HG03354 (cell line): ENCODE results near the gene SIRT2.
"Not testable (repeated sequence)": the region's sequence is repeated elsewhere in the genome, so short reads cannot be mapped to it uniquely, and the experiment has no call there.

ENCODE experiments used
- ATAC-seq: cut with Tn5 transposase; IDR thresholded peaks from one replicate; pipeline ENCODE4 v1.9.1; 2021; ENCODE audit warnings: mild to moderate bottlenecking; ENCODE audit not compliant: unreplicated experiment, poor library complexity, severe bottlenecking

The SIRT2 gene

DNA sequence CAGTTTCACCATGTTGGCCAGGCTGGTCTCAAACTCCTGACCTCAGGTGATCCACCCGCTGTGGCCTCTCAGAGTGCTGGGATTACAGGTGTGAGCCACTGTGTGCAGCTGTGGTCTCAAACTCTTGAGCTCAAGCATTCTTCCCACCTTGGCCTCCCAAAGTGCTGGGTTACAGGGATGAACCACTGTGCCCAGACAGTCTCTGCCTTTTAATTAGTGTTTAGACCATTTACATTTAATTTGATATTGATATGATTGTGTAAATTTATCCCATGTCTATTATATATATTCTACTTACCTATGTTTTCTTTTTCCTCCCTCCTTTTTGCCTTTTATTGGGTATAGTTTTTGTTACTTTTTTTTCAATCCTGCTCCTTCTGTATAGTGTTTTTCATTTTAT, 2.3 kb upstream of the SIRT2 start:
- no peak for ATAC-seq

DNA sequence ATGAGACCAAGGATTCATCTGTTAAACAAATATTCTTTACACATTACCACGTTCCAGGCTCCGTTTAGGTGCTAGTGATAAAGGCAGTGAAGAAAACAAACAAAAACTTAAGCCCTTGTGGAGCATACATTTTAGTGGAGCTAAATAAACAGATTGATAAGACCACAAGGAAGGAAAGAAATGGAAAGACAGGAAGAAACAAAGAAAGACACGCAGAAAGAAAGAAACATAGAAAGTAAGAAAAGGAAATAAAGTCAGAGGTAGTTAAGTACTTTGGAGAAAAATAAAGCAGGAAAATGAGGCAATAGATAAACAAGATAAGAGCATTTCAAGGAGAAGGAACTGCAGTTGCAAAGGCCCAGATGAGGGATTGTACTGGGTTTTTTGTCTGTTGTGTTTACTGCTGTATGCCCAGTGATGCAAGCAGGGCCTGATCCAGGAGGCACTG, 1.3 kb upstream of the SIRT2 start:
- ATAC-seq = no peak

DNA sequence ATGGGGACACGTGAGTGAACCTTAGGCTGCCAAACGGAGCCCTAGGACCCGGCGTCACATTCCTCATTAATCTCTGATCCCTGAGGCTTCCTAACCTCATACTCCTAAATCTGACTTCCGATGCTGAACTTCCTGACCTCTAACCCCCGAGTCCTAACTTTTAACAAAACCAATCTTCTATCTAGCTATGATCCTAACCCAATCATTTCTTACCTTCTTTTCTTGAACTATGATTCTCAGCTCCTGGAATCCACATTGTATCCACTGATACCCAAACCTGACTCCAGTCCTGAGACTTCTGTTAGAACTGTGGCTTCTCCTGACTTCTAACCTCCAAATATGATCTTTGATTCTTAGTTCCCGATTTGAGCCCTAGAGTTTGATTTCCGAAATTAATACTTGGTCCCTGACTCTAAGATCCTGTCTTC, 798 bp upstream of the SIRT2 start:
- no peak for ATAC-seq

DNA sequence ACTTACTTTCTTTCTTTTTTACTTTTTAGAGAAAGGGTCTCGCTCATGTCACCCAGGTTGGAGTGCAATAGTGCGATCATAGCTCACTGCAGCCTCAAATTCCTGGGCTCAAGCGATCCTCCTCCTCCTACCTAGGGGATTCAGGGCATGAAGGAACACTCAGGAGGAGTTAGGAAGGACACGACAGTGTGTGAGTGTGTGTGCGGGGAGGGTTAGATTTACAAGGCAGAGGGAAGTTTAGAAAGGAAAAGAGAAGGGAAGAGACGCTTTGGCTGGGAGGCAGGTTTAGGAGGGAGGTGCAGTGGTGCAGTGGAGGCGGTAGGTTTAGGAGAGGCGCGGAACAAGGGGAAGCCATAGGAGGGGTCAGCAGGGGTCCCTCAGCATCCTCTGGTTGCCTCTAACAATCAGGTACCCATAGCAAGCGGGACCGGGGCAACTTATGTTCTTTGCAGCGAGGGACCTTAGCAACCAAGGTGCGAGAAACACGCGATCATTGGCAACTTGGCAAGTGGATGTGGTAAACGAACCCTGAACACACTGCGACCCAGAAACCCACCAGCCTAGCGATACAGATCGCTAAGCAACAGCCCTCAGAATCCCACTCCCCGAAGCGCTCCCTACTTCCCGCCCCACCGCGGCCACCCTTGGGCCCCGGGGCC, 501 bp downstream of the SIRT2 start:
- ATAC-seq = no peak

DNA sequence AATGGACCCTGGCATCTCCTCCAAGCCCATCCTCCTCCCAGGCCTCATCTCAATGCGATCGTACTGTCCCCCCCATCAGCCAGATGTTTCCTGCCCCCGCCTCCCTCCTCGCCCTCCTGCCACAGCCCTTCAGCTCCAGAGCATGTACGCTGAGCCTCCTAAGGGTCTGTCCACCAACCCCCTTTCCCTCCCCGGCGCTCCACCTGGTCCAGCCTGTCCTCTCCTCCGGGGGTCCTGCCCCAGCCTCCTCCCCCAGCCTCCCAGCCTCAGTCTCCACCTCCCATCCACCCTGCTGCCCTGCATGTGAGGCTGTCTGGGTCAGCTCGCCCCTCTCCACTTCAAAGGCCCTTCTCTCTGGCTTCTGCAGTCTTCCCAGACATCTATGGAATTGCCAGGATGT, 4.5 kb downstream of the SIRT2 start:
- ATAC-seq = no peak

DNA sequence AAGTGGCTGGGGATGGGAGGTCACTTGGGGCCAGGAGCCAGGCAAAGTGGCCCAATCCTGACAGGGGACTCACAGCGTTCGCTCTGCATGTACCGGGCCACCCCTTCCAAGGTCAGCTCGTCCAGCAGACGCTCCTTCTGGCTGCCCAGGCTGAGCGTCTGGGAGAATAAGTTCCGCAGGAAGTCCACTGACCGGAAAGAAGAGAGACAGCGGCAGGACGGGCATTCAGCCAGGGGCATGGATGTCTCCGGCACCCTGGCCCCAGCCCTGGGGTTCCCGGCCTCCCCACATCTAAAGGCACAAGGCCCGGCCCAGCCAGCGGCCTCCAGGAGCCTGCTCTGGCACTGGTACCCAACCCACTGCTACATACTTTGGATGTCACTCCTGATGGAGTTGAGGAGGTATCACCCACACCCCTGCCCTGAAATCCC, 6.1 kb downstream of the SIRT2 start:
- no peak for ATAC-seq

DNA sequence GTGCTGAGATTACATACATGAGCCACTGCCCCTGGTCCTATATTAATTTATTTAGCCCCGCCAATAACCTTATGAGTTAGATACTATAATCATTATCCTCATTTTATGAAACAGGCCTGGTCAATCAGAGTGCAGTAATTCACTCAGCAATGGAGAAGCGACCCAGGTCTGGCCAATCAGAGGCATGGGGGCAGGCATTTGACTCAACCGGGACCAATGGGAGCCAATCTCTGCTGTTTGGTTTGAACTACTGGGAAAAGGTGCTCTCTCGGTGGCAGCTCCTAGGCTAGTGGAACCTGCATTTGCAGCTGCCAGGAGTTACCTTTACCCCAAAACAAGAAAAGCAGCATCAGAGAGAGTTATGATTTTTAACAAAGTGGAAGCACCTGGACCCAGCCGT, 6.6 kb downstream of the SIRT2 start:
- ATAC-seq = no peak

DNA sequence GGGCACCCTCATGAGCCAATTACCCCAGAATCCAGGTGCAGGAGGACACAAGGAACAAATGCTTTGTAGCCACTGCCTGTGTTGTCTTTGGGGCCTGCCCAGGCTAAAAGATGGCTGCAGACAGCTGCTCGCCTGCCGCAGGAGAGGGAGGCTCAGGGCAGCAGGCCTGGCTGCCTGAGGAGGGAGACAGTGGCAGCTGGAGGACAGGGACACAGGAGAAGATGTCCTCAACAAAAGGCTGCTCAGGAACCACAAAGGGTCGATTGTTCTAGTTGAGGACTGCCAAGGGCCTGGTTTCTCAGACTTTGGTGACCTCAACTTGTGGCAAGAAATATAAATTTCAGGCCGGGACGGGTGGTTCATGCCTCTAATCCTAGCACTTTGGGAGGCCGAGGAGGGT, 7.6 kb downstream of the SIRT2 start:
- ATAC-seq = no peak

DNA sequence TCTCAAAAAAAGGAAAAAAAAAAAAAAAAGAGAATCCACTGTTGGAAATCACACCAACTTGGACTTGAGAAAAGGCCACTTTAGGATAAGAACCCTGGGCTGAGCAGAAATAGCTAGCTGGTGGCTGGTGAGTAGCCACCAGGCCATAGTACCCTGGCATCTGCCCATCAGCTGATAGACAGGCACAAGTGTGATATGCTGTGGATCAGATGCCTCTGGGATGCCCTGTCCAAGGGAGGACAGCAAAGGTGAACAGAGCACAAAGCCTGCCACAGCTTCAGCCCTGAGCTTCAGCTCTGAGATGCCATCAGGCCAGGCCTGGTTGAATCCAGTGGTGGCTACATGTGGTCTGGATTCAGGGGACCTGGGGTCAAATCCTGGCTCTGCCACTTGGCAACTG, 8.7 kb downstream of the SIRT2 start:
- no peak for ATAC-seq

DNA sequence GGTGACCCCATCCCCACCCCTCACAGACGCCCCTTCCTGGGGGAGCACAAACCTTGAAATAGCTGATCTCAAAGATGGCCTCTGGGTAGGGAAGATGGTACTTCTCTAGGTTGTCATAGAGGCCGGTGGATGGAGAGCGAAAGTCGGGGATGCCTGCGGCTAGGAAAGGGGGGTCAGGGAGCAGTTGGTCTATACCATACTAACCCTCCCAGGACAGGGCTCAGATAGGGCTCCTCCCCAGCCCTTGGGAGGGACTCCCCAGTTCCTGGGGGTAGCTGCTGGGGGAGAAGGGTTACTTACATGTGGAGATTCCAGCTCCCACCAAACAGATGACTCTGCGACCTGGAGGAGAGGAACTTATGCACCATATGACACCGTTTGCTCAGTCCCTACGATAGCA, 9.6 kb downstream of the SIRT2 start:
- ATAC-seq = no peak

DNA sequence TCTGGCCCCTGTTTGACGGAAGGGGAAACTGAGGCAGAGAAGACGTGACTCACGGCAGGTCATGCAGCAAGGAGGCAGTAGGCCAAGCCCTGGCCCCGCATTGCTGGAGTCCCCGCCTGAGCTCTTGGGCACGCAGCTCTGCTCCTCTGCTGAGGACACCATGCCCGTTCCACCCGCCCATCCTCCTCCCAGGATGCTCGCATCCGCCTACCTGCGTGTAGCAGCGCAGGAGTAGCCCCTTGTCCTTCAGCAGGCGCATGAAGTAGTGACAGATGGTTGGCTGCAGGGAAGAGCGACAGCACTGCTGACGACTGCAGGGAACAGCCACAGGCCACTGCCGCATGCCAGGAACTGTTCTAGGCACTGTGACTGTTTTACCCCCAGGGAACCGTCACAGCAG, 10.5 kb downstream of the SIRT2 start:
- ATAC-seq = no peak

DNA sequence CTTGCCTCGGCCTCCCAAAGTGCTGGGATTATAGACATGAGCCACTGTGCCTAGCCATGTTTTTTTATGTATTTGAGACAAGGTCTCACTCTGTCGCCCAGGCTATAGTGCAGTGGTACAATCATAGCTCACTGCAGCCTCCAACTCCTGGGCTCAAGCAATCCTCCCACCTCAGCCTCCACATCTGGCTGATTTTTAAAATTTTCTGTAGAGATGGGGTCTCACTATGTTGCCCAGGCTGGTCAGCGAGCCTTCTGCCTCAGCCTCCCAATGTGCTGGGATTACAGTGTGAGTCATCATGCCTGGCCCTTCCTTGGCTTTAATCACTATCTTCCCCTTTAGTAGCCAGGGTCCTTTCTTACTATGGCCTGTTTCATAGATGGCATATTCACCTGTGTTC, 14.7 kb downstream of the SIRT2 start:
- ATAC-seq = not testable (repeated sequence)

DNA sequence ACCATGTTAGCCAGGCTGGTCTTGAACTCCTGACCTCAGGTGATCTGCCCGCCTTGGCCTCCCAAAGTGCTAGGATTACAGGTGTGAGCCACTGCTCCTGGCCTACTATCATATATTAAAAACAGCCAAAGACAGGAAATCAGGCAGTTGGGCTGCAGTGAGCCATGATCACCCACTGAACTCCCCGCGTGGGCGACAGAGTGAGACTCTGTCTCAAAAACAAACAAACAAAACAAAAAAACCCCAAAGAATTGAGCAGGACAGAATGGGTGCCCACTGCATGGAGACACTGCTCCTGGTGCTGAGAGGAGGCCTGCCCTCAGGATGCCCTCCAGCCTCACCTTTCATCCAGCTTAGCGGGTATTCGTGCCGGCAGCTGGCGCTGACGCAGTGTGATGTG, 16.1 kb downstream of the SIRT2 start:
- ATAC-seq = no peak

DNA sequence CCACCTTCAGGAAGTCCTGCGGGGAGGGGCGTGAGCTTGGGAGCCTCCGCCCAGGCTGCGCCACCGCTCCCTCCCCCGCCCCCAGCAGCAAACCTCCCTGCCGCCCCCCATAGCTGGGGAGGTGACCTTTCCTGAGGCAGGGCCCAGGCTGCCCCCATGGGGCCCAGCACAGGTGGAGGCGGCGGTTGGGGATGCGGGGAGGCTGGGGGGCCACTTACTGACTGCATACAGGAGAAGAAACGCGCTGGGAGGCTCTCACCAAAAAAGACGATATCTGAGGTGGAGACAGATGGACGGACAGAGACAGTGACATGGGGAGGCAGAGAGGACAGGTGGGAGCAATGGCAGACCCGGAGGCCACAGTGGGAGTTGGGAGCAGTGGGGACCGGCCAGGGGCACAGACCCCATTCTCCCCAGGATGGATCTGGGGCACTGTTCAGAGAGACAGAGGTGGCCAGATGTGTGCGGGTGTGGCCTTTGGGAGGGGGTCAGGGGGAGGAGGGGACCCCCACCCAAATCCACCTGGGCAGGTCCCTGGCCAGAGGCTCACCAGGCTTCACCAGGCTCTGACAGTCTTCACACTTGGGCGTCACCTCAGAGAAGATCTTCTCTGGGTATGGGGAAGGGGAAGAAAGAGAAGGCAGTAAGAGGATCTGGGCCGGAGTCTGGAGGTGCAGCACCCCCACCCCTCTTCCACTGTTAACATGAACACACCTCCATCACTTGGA, 18.4 kb downstream of the SIRT2 start:
- no peak for ATAC-seq

DNA sequence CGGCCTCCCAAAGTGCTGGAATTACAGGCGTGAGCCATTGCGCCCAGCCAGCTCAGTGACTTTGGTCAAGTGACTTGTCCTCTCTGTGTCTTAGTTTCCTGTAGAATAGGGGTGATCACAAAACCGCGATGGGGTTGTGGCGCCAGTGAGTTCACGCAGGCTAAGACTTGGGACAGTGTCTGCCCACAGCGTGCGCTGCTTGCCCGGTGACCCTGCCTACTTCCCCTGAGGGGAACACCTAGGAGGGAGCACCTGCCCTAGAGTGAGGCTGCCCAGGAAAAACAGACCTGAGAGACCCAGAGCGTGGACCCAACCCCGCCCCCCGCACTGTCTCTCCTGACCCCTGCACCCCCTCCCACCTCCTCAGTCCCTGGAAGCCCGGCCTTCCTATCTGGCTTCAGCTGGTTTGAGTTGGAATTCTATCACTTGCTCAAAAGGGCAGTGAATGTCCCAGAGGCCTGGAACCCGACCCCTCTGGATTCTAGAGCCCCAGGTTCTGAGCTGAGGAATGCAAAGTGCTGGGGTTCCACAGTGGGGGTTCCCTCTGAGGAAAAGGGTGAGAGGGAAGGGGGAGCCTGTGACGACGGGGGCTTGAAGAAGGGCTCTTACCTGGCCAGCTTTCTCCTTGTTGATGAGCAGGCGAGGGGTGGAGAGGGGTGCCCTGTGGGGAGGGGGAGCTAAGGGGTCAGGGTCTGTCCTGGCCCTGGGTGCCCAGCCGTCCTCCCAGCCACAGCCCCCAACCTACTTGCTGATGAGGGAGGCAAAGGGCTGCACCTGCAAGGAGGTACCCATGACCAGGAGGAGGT, 19.1 kb downstream of the SIRT2 start:
- ATAC-seq = no peak

DNA sequence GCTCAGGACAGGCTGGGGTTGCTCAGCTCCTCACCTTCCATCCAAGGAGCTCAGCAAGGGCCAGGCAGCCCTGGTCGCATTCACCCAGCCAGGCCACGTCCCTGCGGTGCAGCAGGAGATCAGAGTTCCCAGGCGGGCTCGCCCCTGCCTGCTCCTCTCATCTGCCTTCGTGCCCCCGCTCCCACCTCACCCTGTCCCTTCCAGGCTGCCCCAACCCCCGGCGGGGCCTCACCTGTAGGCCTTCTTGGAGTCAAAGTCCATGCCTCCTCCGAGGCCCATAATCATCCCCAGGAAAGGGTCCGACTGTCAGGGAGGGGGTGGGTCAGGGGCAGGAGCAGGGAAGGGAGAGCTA, 20.0 kb downstream of the SIRT2 start:
- ATAC-seq = no peak

DNA sequence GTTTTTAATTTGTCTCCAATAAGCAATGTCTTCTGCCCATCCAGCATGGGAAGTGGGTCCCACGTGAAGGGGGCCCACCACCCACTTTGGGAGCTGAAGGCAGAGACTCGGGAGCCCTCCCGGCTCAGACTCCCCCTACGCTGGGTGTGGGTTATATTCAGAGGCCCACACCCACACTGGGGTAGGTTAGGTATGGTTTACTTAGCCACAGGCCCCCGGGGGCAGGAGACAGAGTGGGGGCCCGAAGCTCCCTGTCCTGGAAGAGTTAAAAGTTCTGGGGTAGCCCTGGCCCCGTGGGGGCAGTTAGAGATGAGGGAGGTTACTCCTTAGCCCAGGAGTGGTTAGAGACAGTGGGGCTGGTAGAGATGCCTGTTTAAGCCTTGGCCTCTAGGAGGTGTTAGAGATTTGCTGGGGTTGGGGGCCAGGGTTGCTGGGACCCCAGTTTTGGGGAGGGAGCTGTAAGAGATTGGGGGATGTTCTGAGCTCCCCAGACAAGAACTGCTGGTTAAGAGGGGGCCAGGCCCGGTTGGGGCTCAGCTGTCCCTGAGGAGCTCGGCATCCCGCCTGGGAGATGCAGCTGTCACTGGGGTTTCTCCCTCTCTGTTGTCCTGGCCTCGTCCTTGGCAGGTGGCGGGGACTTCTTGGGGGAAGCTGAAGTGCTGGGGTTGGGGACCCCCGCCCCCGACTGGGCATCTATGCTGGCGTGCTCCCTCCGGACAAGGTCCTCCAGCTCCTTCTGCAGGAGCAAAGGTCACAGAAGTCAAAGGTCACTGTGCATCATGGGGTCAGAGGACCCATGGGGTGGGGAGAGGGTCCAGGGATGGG, 20.6 kb downstream of the SIRT2 start:
- ATAC-seq = no peak

DNA sequence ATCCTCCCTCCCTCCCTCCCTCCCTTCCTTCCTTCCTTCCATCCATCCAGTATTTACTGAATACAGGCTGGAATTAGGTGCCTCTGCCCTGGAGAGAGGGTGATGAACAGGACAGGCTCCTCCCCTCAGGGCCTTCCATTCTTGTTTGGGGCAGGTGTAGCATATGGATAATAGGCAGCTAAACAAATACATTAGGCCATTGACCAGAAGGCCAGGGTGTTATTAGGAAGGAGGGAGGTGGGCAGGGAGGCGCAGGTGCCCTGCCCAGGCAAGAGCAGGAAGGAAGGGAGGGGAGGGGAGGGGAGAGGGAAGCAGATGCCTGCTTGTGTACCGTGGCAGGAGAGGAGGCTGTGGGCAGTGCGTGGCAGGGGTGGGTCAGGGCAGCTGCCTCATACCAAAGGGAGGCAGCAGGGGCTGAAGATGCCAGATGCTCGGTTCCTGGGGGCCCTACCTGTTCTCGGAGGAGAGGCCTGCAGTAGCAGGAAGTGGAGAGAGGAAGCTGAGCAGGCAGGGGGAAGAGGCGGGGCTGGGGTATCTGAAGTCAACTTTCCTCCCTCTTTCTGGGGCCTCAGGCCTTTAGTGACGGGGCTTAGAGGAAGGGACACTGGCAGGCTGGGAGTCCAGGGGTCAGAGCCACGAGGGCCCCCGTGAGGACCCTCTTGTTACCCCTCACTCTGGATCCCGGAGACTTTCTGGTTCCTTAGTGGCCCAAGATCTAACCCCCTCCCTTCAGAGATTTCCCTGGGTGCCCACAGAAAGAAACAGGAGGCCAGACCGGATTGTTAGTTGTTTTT, 21.4 kb downstream of the SIRT2 start, which contains the start of gene RINL:
TSS of gene RINL (minus strand) at position 495 of the 794 bp plus-strand sequence. CDS start 1,533 bp downstream, outside the sequence.
- ATAC-seq = peak; percentile 84
